Measurements from ENCODE around the gene GOLGA3.
A peak's percentile ranks its signal among the peaks of the same experiment; 100 is the strongest.
"Not testable (repeated sequence)": the region's sequence is repeated elsewhere in the genome, so short reads cannot be mapped to it uniquely, and the experiment has no call there.

The GOLGA3 gene

DNA sequence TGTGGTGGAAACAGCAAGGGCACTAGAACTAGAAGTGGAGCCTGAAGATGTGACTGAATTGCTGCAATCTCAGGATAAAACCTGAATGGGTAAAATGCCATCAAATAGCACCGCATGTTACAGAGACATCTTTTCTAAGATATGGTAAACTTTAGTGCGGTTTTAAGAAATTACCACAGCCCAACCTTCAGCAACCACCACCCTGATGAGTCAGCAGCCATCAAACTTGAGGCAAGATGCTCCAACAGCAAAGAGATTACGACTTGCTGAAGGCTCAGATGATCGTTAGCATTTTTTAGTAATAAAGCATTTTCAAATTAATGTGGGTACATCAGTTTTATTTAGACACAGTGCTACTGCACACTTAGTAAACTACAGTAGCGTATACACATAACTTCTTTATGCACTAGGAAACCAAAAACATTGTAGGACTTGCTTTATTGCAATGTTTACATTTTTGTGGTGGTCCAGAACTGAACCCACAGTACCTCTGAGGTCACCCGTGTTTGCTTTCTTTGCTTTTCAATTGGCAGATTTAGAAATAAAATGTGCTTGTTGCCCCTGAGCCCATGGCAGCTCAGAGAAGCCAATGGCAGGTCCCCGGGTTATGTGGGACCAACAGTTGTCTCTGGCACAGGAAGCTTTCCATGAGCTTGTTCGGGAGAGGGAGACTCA is 15.9 kb downstream of the GOLGA3 start:
- peak; percentile 43 for DNase-seq (ENCODE audit: low read depth)

- DNase-seq (ENCODE audit: low read depth) = not testable (repeated sequence)
Observed at GRCh38 chr12:132809391-132809790, 19.3 kb downstream of the GOLGA3 start.

- DNase-seq (ENCODE audit: low read depth) = no peak
Observed at GRCh38 chr12:132807295-132808092, 21.2 kb downstream of the GOLGA3 start.

DNA sequence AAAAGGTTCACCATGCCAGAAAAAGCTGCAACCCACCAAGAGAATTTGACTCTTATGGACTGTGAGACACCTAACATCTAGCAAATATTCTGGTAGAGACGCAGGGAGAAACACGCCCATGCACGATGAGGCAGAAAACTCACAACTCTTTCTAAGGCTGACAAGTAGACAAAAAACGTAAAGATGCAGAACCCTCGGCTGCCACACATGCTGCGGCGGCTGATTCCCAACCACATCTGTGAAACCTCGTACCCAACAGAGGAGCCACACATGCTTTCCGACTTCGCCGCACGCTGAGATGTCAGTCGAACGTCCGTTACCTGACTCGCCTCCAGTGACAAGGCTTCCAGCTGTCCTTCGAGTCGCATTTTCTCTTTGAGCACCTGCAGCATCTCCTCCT is 21.8 kb downstream of the GOLGA3 start:
- DNase-seq (ENCODE audit: low read depth) = no peak

DNA sequence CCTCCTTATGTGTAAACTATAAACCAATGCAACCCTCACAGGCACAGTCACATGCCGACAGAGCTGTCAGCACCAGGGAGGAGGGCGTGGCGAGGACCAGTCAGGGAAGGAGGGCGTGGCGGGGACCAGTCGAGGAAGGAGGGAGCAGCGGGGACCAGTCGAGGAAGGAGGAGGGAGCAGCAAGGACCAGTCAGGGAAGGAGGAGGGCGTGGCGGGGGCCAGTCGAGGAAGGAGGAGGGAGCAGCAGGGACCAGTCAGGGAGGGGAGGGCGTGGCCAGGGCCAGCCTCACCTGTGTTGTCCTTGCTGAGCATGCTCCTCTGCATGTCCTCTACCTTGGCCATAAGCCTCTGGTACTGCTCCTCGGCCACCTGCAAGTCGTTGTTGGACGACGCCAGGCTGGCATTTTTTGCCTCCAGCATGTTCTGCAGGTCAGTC is 24.2 kb downstream of the GOLGA3 start:
- DNase-seq (ENCODE audit: low read depth) = no peak

GRCh38 chr12:132803888-132804287 is 24.8 kb downstream of the GOLGA3 start:
- DNase-seq (ENCODE audit: low read depth) = no peak

DNA sequence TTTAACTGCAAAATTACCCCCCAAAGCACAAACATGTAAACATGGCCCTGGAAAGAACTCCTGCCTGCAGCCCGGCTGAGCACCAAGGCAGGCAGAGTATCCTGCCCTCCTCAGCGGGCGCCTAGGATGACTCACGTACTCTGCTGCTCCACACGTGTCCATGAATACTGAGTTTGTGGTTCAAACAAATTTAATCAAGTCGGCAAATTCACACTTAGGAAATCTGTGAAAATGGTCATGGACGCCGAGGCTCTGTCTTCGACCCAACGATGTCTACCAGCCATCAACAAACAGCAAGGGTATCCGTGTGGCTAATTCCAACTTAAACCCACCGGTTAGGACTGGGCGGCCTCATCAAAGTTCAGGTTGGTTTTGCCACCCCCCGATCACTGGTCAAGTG is 25.5 kb downstream of the GOLGA3 start:
- no peak for DNase-seq (ENCODE audit: low read depth)

- DNase-seq (ENCODE audit: low read depth) = no peak
Observed at GRCh38 chr12:132801741-132802140, 26.9 kb downstream of the GOLGA3 start.

DNA sequence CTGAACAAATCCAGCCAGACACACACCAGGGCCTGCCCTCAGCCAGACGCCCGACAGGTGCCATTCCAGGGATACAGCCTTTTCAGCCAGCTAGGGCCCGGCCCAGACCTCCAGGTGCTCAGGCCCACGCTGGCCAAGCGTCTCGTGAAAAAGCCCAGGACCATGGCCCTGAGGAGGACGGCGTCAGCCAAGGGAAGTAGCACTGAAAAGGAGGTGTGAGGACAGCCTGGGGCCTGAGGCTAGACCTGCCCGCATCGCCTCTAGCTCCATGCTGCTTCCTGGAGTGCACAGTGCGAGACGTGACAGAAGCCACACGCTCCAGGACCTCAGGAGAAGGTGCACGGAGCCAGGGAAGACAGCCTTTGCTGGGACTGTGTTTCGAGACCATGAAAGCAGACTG is 29.8 kb downstream of the GOLGA3 start:
- no peak for DNase-seq (ENCODE audit: low read depth)

- no peak for DNase-seq (ENCODE audit: low read depth)
Observed at GRCh38 chr12:132797820-132798570, 30.7 kb downstream of the GOLGA3 start.

- DNase-seq (ENCODE audit: low read depth) = no peak
Observed at GRCh38 chr12:132795847-132796246, 32.8 kb downstream of the GOLGA3 start.

- DNase-seq (ENCODE audit: low read depth) = not testable (repeated sequence)
Observed at GRCh38 chr12:132791940-132792339, 36.7 kb downstream of the GOLGA3 start.

GRCh38 chr12:132789099-132789471 is 39.6 kb downstream of the GOLGA3 start:
- no peak for DNase-seq (ENCODE audit: low read depth)

- DNase-seq (ENCODE audit: low read depth) = no peak
Observed at GRCh38 chr12:132788375-132789098, 40.1 kb downstream of the GOLGA3 start.

DNA sequence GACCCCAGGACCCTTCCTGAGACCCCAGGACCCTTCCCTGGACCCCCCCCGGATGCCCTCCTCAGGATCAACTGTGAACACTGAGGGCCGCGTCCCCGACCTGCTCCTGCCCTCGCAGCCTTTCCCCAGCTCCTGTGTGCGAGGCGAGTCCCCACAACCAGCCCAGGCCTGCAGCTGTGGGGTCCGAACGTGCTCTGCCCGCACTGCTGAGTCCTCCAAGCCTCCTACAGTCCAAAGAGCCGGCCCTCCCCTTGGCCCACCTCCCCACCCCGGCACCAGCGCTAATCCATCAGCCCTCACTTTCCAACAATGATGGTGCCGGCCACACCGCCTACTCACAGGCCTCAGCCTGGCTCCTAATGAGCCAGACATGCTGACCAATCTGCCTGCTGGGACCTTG is 40.8 kb downstream of the GOLGA3 start:
- no peak for DNase-seq (ENCODE audit: low read depth)

DNA sequence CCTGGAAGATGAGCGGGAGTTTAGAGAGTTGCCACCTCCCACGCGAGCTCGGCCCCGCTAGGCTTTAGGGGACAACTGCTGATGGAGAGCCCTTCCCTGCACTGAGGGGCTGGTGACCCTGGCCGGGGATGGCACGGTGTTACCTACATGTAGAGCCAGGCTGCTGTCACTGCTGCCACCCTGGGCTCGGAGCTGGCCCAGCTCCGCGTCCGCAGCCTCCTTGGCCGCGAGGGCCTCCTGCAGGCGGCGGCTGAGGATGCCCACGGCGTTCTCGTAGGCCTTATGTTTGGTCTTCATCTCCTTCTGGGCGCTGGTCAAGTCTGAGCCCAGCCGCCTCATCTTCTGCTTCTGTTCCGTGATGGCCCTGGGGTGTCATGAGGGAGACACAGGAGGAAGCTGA is 42.5 kb downstream of the GOLGA3 start:
- no peak for DNase-seq (ENCODE audit: low read depth)

DNA sequence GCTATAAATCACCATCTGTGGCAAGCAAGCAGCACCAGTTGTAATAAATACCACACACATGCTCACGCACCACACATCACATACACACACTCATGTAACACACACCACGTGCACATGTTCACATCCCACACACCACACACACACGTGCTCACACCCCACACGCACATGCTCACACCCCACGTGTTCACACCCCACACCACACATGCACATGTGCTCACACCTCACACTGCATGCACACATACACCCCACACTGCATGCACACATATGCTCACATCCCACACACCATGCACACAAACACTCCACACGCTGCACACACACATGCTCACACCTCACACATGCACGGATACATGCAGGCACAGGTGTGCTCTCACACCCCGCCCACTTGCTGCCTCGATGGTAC is 44.1 kb downstream of the GOLGA3 start:
- DNase-seq (ENCODE audit: low read depth) = no peak

DNA sequence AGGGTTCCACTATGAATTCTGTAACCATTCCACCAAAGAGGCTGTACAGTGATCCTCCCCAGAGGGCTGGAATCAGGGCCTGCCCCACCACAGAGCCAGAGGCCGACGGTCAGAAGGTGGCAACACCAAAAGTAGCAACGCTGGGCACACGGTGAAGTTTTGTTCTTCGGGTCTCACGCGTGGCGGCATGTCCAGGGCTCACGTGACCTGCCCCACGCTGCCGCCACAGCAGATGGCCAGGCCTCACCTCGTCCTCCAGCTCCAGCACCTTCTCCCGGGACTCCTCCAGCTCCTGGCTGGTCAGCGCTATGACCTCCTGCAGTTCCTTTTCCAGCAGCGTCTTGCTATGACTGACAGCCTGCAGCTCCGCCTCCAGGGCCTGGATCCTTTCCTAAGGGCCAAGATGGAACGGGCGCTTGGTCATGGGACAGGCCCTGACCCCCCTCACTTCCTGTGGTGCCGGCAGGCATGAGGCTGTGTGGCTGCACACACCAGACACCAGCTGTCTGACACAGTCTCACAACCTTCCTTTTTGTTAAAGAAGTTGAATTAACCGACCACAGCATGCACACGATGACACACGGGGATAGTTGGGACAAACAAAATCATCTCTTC is 44.6 kb downstream of the GOLGA3 start:
- DNase-seq (ENCODE audit: low read depth) = no peak

- no peak for DNase-seq (ENCODE audit: low read depth)
Observed at GRCh38 chr12:132781938-132782337, 46.7 kb downstream of the GOLGA3 start.

- DNase-seq (ENCODE audit: low read depth) = no peak
Observed at GRCh38 chr12:132779781-132780353, 48.8 kb downstream of the GOLGA3 start.

DNA sequence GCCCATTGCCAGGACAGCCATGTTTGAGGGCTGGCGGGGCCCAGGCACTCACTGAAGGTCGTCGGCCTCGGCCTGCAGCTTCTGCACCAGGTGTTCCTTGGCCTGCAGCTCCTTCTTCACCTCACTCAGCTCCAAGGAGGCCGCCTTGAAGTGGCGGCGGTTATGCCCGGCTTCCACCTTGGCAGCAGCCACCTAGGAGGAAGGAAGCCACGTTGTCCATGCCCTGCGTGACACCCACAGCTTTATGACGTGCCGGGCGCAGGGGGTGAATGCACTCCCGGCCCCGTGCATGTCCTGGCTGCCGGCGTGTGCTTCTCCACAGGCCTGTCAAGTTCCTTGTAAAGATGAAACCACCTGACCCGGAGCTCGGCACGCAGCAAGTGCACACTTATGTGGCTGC is 51.1 kb downstream of the GOLGA3 start:
- DNase-seq (ENCODE audit: low read depth) = no peak

Measured in non-pigmented ciliary epithelial cell (primary cell).